HepG2 (cell line): Measurements from ENCODE around the gene NAV2. TPM values are rescaled to one million over a fixed set of nuclear protein-coding genes. Genes with fewer than 3 reads are reported as not detected.
A peak's percentile ranks its signal among the peaks of the same experiment; 100 is the strongest.

Source experiments
- CENPX ChIP-seq: sonication (generic); formaldehyde crosslinking; IDR thresholded peaks from 2 replicates; pipeline ENCODE4 v1.9.0; 2021; ENCODE audit warnings: mild to moderate bottlenecking, missing genetic modification reagents, moderate library complexity
- DR1 ChIP-seq: sonication (generic); formaldehyde crosslinking; IDR thresholded peaks from 2 replicates; pipeline ENCODE4 v1.8.0; 2021; ENCODE audit warnings: mild to moderate bottlenecking, missing genetic modification reagents, inconsistent platforms
- GABPB1 ChIP-seq: IDR thresholded peaks from 2 replicates; pipeline ENCODE4 v1.6.1; 2016; ENCODE audit warnings: mild to moderate bottlenecking, missing genetic modification reagents, moderate library complexity, missing compliant biosample characterization
- HMGA1 ChIP-seq: sonication (generic); formaldehyde crosslinking; conservative IDR thresholded peaks from 2 replicates; pipeline ENCODE4 v1.4.0; 2020; ENCODE audit warnings: missing genetic modification reagents
- JDP2 ChIP-seq: sonication (generic); formaldehyde crosslinking; IDR thresholded peaks from 2 replicates; pipeline ENCODE4 v1.8.1; 2022; ENCODE audit warnings: missing genetic modification reagents, borderline replicate concordance
- KDM2A ChIP-seq: sonication (generic); formaldehyde crosslinking; IDR thresholded peaks from 2 replicates; pipeline ENCODE4 v1.4.0; 2020; ENCODE audit warnings: low read depth, missing genetic modification reagents, borderline replicate concordance
- KMT2B ChIP-seq: IDR thresholded peaks from 2 replicates; pipeline ENCODE4 v1.6.1; 2016; ENCODE audit warnings: missing genetic modification reagents, missing compliant biosample characterization
- MTERF4 ChIP-seq: sonication (generic); formaldehyde crosslinking; IDR thresholded peaks from 2 replicates; pipeline ENCODE4 v1.8.0; 2023; ENCODE audit warnings: mild to moderate bottlenecking, missing genetic modification reagents
- NONO ChIP-seq, 2 experiments: fragments of 450-650 bp in 1 of 2; sonication (generic) in 1 of 2; formaldehyde crosslinking in 1 of 2; IDR thresholded peaks in 1 of 2; conservative IDR thresholded peaks in 1 of 2; 2 replicates each; pipeline versions ENCODE4 v1.6.1 to v1.8.0; 2017 to 2022; ENCODE audit warnings: mild to moderate bottlenecking in 1 of 2, missing genetic modification reagents in 1 of 2, moderate library complexity in 1 of 2
- NR3C1 ChIP-seq: sonication (generic); formaldehyde crosslinking; IDR thresholded peaks from 2 replicates; pipeline ENCODE4 v1.4.0; 2020; ENCODE audit warnings: missing genetic modification reagents
- RFX1 ChIP-seq: fragments of 450-650 bp; IDR thresholded peaks from 2 replicates; pipeline ENCODE4 v1.6.1; 2017
- SNAPC2 ChIP-seq: sonication (generic); formaldehyde crosslinking; IDR thresholded peaks from 2 replicates; pipeline ENCODE4 v1.8.1; 2022; ENCODE audit warnings: mild to moderate bottlenecking, missing genetic modification reagents
- SP140L ChIP-seq: sonication (generic); formaldehyde crosslinking; IDR thresholded peaks from 2 replicates; pipeline ENCODE4 v1.4.0; 2020; ENCODE audit warnings: missing genetic modification reagents, borderline replicate concordance
- TOE1 ChIP-seq: sonication (generic); formaldehyde crosslinking; IDR thresholded peaks from 2 replicates; pipeline ENCODE4 v1.4.0; 2020; ENCODE audit warnings: mild to moderate bottlenecking, missing genetic modification reagents
- USF2 ChIP-seq, 2 experiments: sonication (generic) in 1 of 2; formaldehyde crosslinking in 1 of 2; IDR thresholded peaks; 2 replicates each; pipeline versions ENCODE4 v1.5.1 to v1.6.1; 2011 to 2020; ENCODE audit warnings: borderline replicate concordance in 1 of 2, low read depth in 1 of 2, low read length in 1 of 2, mild to moderate bottlenecking in 1 of 2, missing genetic modification reagents in 1 of 2, moderate library complexity in 1 of 2
- ZBTB1 ChIP-seq: sonication (generic); formaldehyde crosslinking; IDR thresholded peaks from 2 replicates; pipeline ENCODE4 v1.4.0; 2020; ENCODE audit warnings: missing genetic modification reagents, borderline replicate concordance
- ZC3H4 ChIP-seq: sonication (generic); formaldehyde crosslinking; IDR thresholded peaks from 2 replicates; pipeline ENCODE4 v1.4.0; 2020; ENCODE audit warnings: missing genetic modification reagents, borderline replicate concordance
- ZFP62 ChIP-seq: sonication (generic); formaldehyde crosslinking; IDR thresholded peaks from 2 replicates; pipeline ENCODE4 v1.4.0; 2020; ENCODE audit warnings: missing genetic modification reagents
- ZNF253 ChIP-seq: sonication (generic); formaldehyde crosslinking; IDR thresholded peaks from 2 replicates; pipeline ENCODE4 v1.8.0; 2022; ENCODE audit warnings: mild to moderate bottlenecking, missing genetic modification reagents, borderline replicate concordance
- ZNF44 ChIP-seq: sonication (generic); formaldehyde crosslinking; IDR thresholded peaks from 2 replicates; pipeline ENCODE4 v1.5.1; 2020; ENCODE audit warnings: mild to moderate bottlenecking, missing genetic modification reagents
- ZNF552 ChIP-seq: sonication (generic); formaldehyde crosslinking; IDR thresholded peaks from 2 replicates; pipeline ENCODE4 v1.9.0; 2022; ENCODE audit warnings: missing genetic modification reagents, mild to moderate bottlenecking, borderline replicate concordance
- ZNF883 ChIP-seq: sonication (generic); formaldehyde crosslinking; IDR thresholded peaks from 2 replicates; pipeline ENCODE4 v1.5.1; 2020; ENCODE audit warnings: mild to moderate bottlenecking, missing genetic modification reagents; ENCODE audit errors: not compliant biosample characterization
- ZSCAN21 ChIP-seq: sonication (generic); formaldehyde crosslinking; IDR thresholded peaks from 2 replicates; pipeline ENCODE4 v1.8.0; 2022; ENCODE audit warnings: mild to moderate bottlenecking, missing genetic modification reagents, moderate library complexity, borderline replicate concordance
- polyA plus RNA-seq, 8 experiments: library from polyadenylated mRNA; depleted of rRNA in 3 of 8; stranded (reverse) in 7 of 8; unstranded in 1 of 8; fragments of >200 nt; fragmentation: Illumina TruSeq in 4 of 8; extraction: Trizol in 4 of 8; gene quantifications; 2 replicates each; pipeline versions ENCODE4 v1.2.1 to v1.2.3, GENCODE V29; 2011 to 2016; ENCODE audit warnings: low read depth in 4 of 8, missing spikeins in 1 of 8, mixed read lengths in 1 of 8; ENCODE audit not compliant: insufficient read depth in 1 of 8
- total RNA-seq, 5 experiments: library from RNA; depleted of rRNA; stranded (reverse); fragments of >200 nt; fragmentation: Illumina TruSeq; extraction: Trizol; gene quantifications; 2 replicates each; pipeline ENCODE4 v1.2.3, GENCODE V29; 2016; ENCODE audit warnings: low read depth in 1 of 5
- TF ChIP-seq, protein P1 (sequence below): sonication (generic); formaldehyde crosslinking; IDR thresholded peaks from 2 replicates; pipeline ENCODE4 v1.4.0; 2020; ENCODE audit warnings: low read depth, mild to moderate bottlenecking, missing genetic modification reagents
- TF ChIP-seq, protein P2 (sequence below): sonication (generic); formaldehyde crosslinking; IDR thresholded peaks from 2 replicates; pipeline ENCODE4 v1.8.0; 2022; ENCODE audit warnings: mild to moderate bottlenecking, missing genetic modification reagents, moderate library complexity

The NAV2 gene
- total and polyA plus RNA-seq, 2 of the 13 experiments (the other 11 are each of a cell fraction or from before 2014, with no cell fraction given) = 9.3 to 34.6 TPM

- TF ChIP-seq TOE1 = no peak
- no peak for TF ChIP-seq HMGA1 (CRISPR knock-in tag)
- no peak for TF ChIP-seq ZC3H4 (CRISPR knock-in tag)
- TF ChIP-seq, protein P1, sequence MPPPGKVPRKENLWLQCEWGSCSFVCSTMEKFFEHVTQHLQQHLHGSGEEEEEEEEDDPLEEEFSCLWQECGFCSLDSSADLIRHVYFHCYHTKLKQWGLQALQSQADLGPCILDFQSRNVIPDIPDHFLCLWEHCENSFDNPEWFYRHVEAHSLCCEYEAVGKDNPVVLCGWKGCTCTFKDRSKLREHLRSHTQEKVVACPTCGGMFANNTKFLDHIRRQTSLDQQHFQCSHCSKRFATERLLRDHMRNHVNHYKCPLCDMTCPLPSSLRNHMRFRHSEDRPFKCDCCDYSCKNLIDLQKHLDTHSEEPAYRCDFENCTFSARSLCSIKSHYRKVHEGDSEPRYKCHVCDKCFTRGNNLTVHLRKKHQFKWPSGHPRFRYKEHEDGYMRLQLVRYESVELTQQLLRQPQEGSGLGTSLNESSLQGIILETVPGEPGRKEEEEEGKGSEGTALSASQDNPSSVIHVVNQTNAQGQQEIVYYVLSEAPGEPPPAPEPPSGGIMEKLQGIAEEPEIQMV = no peak
- no peak for TF ChIP-seq MTERF4
- TF ChIP-seq ZFP62 = no peak
- no peak for TF ChIP-seq CENPX (CRISPR knock-in tag)
- TF ChIP-seq ZNF253 (CRISPR knock-in tag) = no peak
- no peak for TF ChIP-seq NR3C1 (CRISPR knock-in tag)
- no peak; the same call in 1 of the 2 replicates for TF ChIP-seq KMT2B (CRISPR knock-in tag)
- TF ChIP-seq RFX1 = no peak
- no peak for TF ChIP-seq ZNF552 (CRISPR knock-in tag)
- TF ChIP-seq ZSCAN21 = no peak
- TF ChIP-seq SNAPC2 = no peak
- TF ChIP-seq JDP2 = no peak
- peak; percentile 75; the same call in 1 of the 2 replicates for TF ChIP-seq ZNF44 (CRISPR knock-in tag)
- no peak for TF ChIP-seq NONO (IDR thresholded peaks at IDR 0.05)
- TF ChIP-seq NONO (CRISPR knock-in tag; conservative IDR thresholded peaks at IDR 0.05) = no peak
- TF ChIP-seq, protein P2, sequence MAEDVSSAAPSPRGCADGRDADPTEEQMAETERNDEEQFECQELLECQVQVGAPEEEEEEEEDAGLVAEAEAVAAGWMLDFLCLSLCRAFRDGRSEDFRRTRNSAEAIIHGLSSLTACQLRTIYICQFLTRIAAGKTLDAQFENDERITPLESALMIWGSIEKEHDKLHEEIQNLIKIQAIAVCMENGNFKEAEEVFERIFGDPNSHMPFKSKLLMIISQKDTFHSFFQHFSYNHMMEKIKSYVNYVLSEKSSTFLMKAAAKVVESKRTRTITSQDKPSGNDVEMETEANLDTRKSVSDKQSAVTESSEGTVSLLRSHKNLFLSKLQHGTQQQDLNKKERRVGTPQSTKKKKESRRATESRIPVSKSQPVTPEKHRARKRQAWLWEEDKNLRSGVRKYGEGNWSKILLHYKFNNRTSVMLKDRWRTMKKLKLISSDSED (CRISPR knock-in tag) = no peak
- no peak for TF ChIP-seq ZNF883 (CRISPR knock-in tag)
- TF ChIP-seq DR1 (CRISPR knock-in tag) = no peak
- no peak for TF ChIP-seq USF2 (IDR thresholded peaks at IDR 0.05; ENCODE audit: low read depth, low read length)
- TF ChIP-seq USF2 (CRISPR knock-in tag; IDR thresholded peaks at IDR 0.05; ENCODE audit: borderline replicate concordance) = no peak
- no peak for TF ChIP-seq ZBTB1 (CRISPR knock-in tag)
- no peak for TF ChIP-seq SP140L
- no peak for TF ChIP-seq KDM2A
- TF ChIP-seq GABPB1 = no peak
Measured at GRCh38 chr11:20013346-20014066, 300.9 kb downstream of the NAV2 start (continued).
